GM23248 (cell line): ENCODE data around the gene ALDH1L2. TPM values are rescaled to one million over a fixed set of nuclear protein-coding genes. Genes with fewer than 3 reads are reported as not detected.

Source experiments
- DNase-seq: peaks from one replicate; pipeline ENCODE4 v3.0.0-alpha.2; 2015
- H2AFZ ChIP-seq: fragments of 200-600 bp; sonication (generic); 2 replicates; pipeline ENCODE4 v1.6.1; 2016; ENCODE audit warnings: antibody characterized with exemption
- H3F3A ChIP-seq: fragments of 200-600 bp; sonication (generic); 2 replicates; pipeline ENCODE4 v1.6.1; 2016; ENCODE audit warnings: mild to moderate bottlenecking, antibody characterized with exemption, mixed run types; ENCODE audit not compliant: insufficient read depth
- H3K27ac ChIP-seq: fragments of 200-600 bp; sonication (generic); 2 replicates; pipeline ENCODE4 v1.5.1; 2016; ENCODE audit warnings: mild to moderate bottlenecking
- H3K27me3 ChIP-seq: fragments of 200-600 bp; sonication (generic); replicated peaks from 2 replicates; pipeline ENCODE4 v1.6.1; 2016; ENCODE audit warnings: mild to moderate bottlenecking; ENCODE audit not compliant: insufficient read depth
- H3K36me3 ChIP-seq: fragments of 200-600 bp; sonication (generic); 2 replicates; pipeline ENCODE4 v1.6.1; 2016; ENCODE audit warnings: low read depth, mild to moderate bottlenecking
- H3K4me1 ChIP-seq: fragments of 200-600 bp; sonication (generic); 2 replicates; pipeline ENCODE4 v1.6.1; 2016; ENCODE audit warnings: mild to moderate bottlenecking; ENCODE audit not compliant: insufficient read depth
- H3K4me2 ChIP-seq: fragments of 200-600 bp; sonication (generic); one replicate; pipeline ENCODE4 v1.6.1; 2016; ENCODE audit warnings: mild to moderate bottlenecking; ENCODE audit not compliant: unreplicated experiment
- H3K4me3 ChIP-seq: fragments of 200-600 bp; sonication (generic); 2 replicates; pipeline ENCODE4 v1.5.1; 2016; ENCODE audit warnings: mild to moderate bottlenecking
- H3K79me2 ChIP-seq: fragments of 200-600 bp; sonication (generic); 2 replicates; pipeline ENCODE4 v1.6.1; 2016; ENCODE audit warnings: mild to moderate bottlenecking; ENCODE audit not compliant: insufficient read depth
- H3K9ac ChIP-seq: fragments of 200-600 bp; sonication (generic); 2 replicates; pipeline ENCODE4 v1.6.1; 2016; ENCODE audit warnings: mild to moderate bottlenecking
- H3K9me2 ChIP-seq: fragments of 200-600 bp; sonication (generic); 2 replicates; pipeline ENCODE4 v1.6.1; 2016; ENCODE audit warnings: mixed run types, mild to moderate bottlenecking, moderate library complexity; ENCODE audit not compliant: insufficient read depth
- H3K9me3 ChIP-seq: fragments of 200-600 bp; sonication (generic); one replicate; pipeline ENCODE4 v1.6.1; 2017; ENCODE audit warnings: low read depth
- H4K20me1 ChIP-seq: fragments of 200-600 bp; sonication (generic); 2 replicates; pipeline ENCODE4 v1.6.0; 2016; ENCODE audit not compliant: insufficient read depth
- EZH2 ChIP-seq: fragments of 200-600 bp; sonication (generic); IDR thresholded peaks from 2 replicates; pipeline ENCODE4 v1.6.1; 2018; ENCODE audit warnings: antibody characterized with exemption, mild to moderate bottlenecking; ENCODE audit not compliant: insufficient read depth, poor library complexity, severe bottlenecking
- EZH2phosphoT487 ChIP-seq: fragments of 200-600 bp; sonication (generic); IDR thresholded peaks from 2 replicates; pipeline ENCODE4 v1.6.1; 2018; ENCODE audit warnings: antibody characterized with exemption, moderate library complexity, mild to moderate bottlenecking, low read depth; ENCODE audit not compliant: insufficient read depth
- WGBS, 2 experiments: methylation state at CpG; one replicate each; pipeline ENCODE4 v1.1.6; 2015 to 2017; ENCODE audit warnings: low lambda C conversion rate in 2 of 2, low coverage in 1 of 2; ENCODE audit errors: missing lambda C conversion rate in 2 of 2; 5-methylcytosine and 5-hydroxymethylcytosine counted together
- in situ Hi-C: fragments of 300-500 bp; cut with MboI; formaldehyde crosslinking; loops from 2 replicates; pipeline ENCODE4 v1.15.0; 2020
- polyA plus RNA-seq: library from polyadenylated mRNA; unstranded; fragments of >200 nt; fragmentation: Nextera tagmentation; extraction: Ambion mirVana; gene quantifications from 2 replicates; pipeline ENCODE4 v1.2.1, GENCODE V29; 2016
- total RNA-seq: library from RNA; depleted of rRNA; stranded (reverse); fragments of >200 nt; shearing (Covaris generic); gene quantifications from 2 replicates; pipeline ENCODE4 v1.2.3, GENCODE V29; 2014

The ALDH1L2 gene
- total and polyA plus RNA-seq, 2 experiments from 2014 or later, result 50.9 to 62.3 TPM

GRCh38 chr12:105076913-105077312 lies 7.3 kb downstream of the ALDH1L2 start:
- Histone ChIP-seq H3K4me1 (peaks cover 48% of the 10 kb centered on the region), H4K20me1 (peaks cover 9% of the 10 kb centered on the region; the same call in 1 of the 2 replicates), H3K79me2 (peaks cover 96% of the 10 kb centered on the region), H3K36me3 (peaks cover 29% of the 10 kb centered on the region), H3K9ac (no peak overlapping the region), H3F3A (peaks cover 17% of the 10 kb centered on the region), H3K27ac (peak overlapping the region; percentile 48; the same call in 1 of the 2 replicates), H2AFZ (no peak overlapping the region), H3K9me3 (no peaks in the 10 kb centered on the region), H3K4me3 (no peak overlapping the region), H3K27me3 (no peaks in the 10 kb centered on the region), H3K9me2 (no peaks in the 10 kb centered on the region), H3K4me2 (peak overlapping the region; percentile 16)
- 96 to 97% methylated on average over 3 of the region's 3 CpGs for WGBS, 2 experiments
- DNase-seq, result no peak
- in situ Hi-C loops, result no loop called here
- no peak for TF ChIP-seq EZH2
- no peak for TF ChIP-seq EZH2phosphoT487

GRCh38 chr12:105076098-105076497 lies 8.2 kb downstream of the ALDH1L2 start:
- Histone ChIP-seq H3K9me3 (no peaks in the 10 kb centered on the region), H3K4me1 (peaks cover 39% of the 10 kb centered on the region), H4K20me1 (peaks cover 7% of the 10 kb centered on the region; the same call in 1 of the 2 replicates), H3F3A (peaks cover 17% of the 10 kb centered on the region), H2AFZ (no peak overlapping the region), H3K27ac (peak overlapping the region; percentile 48), H3K27me3 (no peaks in the 10 kb centered on the region), H3K9me2 (no peaks in the 10 kb centered on the region), H3K36me3 (peaks cover 34% of the 10 kb centered on the region), H3K9ac (no peak overlapping the region), H3K4me3 (no peak overlapping the region), H3K79me2 (peaks cover 90% of the 10 kb centered on the region), H3K4me2 (peak overlapping the region; percentile 21)
- TF ChIP-seq EZH2, result no peak
- TF ChIP-seq EZH2phosphoT487, result no peak
- DNase-seq, result peak; percentile 86
- in situ Hi-C loops, result no loop called here
- 6 to 10% methylated on average over 1 of the region's 1 CpG for WGBS, 2 experiments

- Histone ChIP-seq H2AFZ (no peak overlapping the region), H4K20me1 (peaks cover 7% of the 10 kb centered on the region; the same call in 1 of the 2 replicates), H3K4me3 (no peak overlapping the region), H3K4me2 (no peak overlapping the region), H3K27ac (no peak overlapping the region), H3K27me3 (no peaks in the 10 kb centered on the region), H3K9me2 (no peaks in the 10 kb centered on the region), H3K9me3 (no peaks in the 10 kb centered on the region), H3K36me3 (peaks cover 56% of the 10 kb centered on the region), H3K79me2 (peaks cover 89% of the 10 kb centered on the region), H3K9ac (no peak overlapping the region), H3F3A (peaks cover 25% of the 10 kb centered on the region), H3K4me1 (peaks cover 24% of the 10 kb centered on the region)
- WGBS, 2 experiments, result 93% methylated on average over 6 of the region's 6 CpGs
- TF ChIP-seq EZH2, result no peak
- no peak for DNase-seq
- in situ Hi-C loops, result loop anchor here (25.0 kb wide), 2 partner anchors 686 to 861 kb away; partner anchors contain the start of gene TXNRD1
Measured at GRCh38 chr12:105072888-105073488, 11.3 kb downstream of the ALDH1L2 start.

GRCh38 chr12:105071981-105072380 lies 12.3 kb downstream of the ALDH1L2 start:
- H3K9me3 ChIP-seq, result no peaks in the 10 kb centered on the region
- H3K4me2 ChIP-seq, result no peak overlapping the region
- TF ChIP-seq EZH2 (no peak), EZH2phosphoT487 (no peak)
- DNase-seq, result no peak
- peaks cover 16% of the 10 kb centered on the region for H3K4me1 ChIP-seq
- H3K36me3 ChIP-seq, result peaks cover 66% of the 10 kb centered on the region
- no peak overlapping the region for H2AFZ ChIP-seq
- no peaks in the 10 kb centered on the region for H3K9me2 ChIP-seq
- H3K27ac ChIP-seq, result no peak overlapping the region
- in situ Hi-C loops, result loop anchor here (25.0 kb wide), 2 partner anchors 685 to 860 kb away; partner anchors contain the start of gene TXNRD1
- H3F3A ChIP-seq, result peaks cover 31% of the 10 kb centered on the region
- no peak overlapping the region for H3K9ac ChIP-seq
- peaks cover 7% of the 10 kb centered on the region; the same call in 1 of the 2 replicates for H4K20me1 ChIP-seq
- no peaks in the 10 kb centered on the region for H3K27me3 ChIP-seq
- H3K4me3 ChIP-seq, result no peak overlapping the region
- H3K79me2 ChIP-seq, result peaks cover 81% of the 10 kb centered on the region
- 98 to 99% methylated on average over 3 of the region's 3 CpGs for WGBS, 2 experiments
